ENCODE data around the gene SPTLC1. TPM values are rescaled to one million over a fixed set of nuclear protein-coding genes. Genes with fewer than 3 reads are reported as not detected.
"Not testable (repeated sequence)": the region's sequence is repeated elsewhere in the genome, so short reads cannot be mapped to it uniquely, and the experiment has no call there.

SPTLC1 gene
- polyA plus RNA-seq, 2 of the 4 experiments (the other 2 are of a cell fraction): 63.7 to 122 TPM

DNA sequence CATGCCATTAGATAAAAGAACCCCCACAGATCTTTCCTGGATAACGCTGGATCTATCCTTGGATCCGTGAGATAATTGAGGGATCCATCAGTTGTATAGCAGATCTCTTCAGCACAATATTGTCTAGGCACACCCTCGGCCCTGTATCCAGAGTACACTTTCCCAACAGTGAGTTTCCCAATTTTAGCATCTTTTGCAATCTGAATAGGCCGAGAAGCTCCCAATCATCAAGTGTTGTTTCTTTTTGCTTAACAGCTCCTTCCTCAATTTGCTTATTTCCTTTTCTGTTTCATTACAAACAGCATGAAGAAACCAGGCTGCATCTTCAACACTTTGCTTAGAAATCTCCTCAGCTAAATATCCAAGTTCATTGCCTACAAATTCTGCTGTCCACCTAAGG is 4.4 kb upstream of the SPTLC1 start:
- Histone ChIP-seq H3K4me1 (no peaks in the 10 kb centered on the region), H3K4me3 (no peak overlapping the region), H3K27ac (no peak overlapping the region), H3K4me2 (no peak overlapping the region), H3K9me3 (no peaks in the 10 kb centered on the region)
- no peak for ATAC-seq
- TF ChIP-seq HES2 (IDR thresholded peaks at IDR 0.05): no peak
- FAIRE-seq: no peak
- CTCF ChIA-PET: interaction anchor here (1.2 to 1.3 kb wide), 2 partner anchors 15 to 20 kb away, joined by 4 to 8 read pairs; no protein-coding TSS in a partner anchor
- POLR2A ChIA-PET: no interaction called here
- DNase-seq (ENCODE audit: low read depth in 1 of 2, low spot score in 1 of 2): no peak
- 28% methylated on average over 4 of the region's 4 CpGs for WGBS (ENCODE audit: missing lambda C conversion rate)

- ATAC-seq (no peak), DNase-seq (ENCODE audit: low read depth in 1 of 2, low spot score in 1 of 2) (no peak), FAIRE-seq (no peak)
- H3K4me1 ChIP-seq: 0 out of 3 replicates have a peak, but pooled peaks cover under 1% of the 10 kb centered on the region
- TF ChIP-seq HOXA7 (CRISPR knock-in tag; IDR thresholded peaks at IDR 0.05) (no peak), JUNB (IDR thresholded peaks at IDR 0.05) (no peak), CHD2 (IDR thresholded peaks at IDR 0.05; ENCODE audit: low read length, partially characterized antibody) (no peak), RARB (CRISPR knock-in tag; IDR thresholded peaks at IDR 0.05) (no peak), BHLHE40 (IDR thresholded peaks at IDR 0.05; ENCODE audit: low read depth, low read length) (no peak), FOSB (CRISPR knock-in tag; IDR thresholded peaks at IDR 0.05) (no peak), CBX8 (IDR thresholded peaks at IDR 0.05) (no peak), HOXB13 (CRISPR knock-in tag; IDR thresholded peaks at IDR 0.05; ENCODE audit: low read depth) (no peak), HDAC2 (IDR thresholded peaks at IDR 0.05) (no peak), HEYL (CRISPR knock-in tag; IDR thresholded peaks at IDR 0.05) (no peak), FOXS1 (CRISPR knock-in tag; IDR thresholded peaks at IDR 0.05) (no peak), HES2 (IDR thresholded peaks at IDR 0.05) (no peak), NR3C1 (IDR thresholded peaks at IDR 0.05) (no peak), HMGXB4 (CRISPR knock-in tag; IDR thresholded peaks at IDR 0.05; ENCODE audit: borderline replicate concordance) (no peak)
- TF ChIP-seq, protein P1, sequence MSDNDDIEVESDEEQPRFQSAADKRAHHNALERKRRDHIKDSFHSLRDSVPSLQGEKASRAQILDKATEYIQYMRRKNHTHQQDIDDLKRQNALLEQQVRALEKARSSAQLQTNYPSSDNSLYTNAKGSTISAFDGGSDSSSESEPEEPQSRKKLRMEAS (IDR thresholded peaks at IDR 0.05): no peak
- TF ChIP-seq, protein P2, sequence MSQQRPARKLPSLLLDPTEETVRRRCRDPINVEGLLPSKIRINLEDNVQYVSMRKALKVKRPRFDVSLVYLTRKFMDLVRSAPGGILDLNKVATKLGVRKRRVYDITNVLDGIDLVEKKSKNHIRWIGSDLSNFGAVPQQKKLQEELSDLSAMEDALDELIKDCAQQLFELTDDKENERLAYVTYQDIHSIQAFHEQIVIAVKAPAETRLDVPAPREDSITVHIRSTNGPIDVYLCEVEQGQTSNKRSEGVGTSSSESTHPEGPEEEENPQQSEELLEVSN (IDR thresholded peaks at IDR 0.05; ENCODE audit: borderline replicate concordance, low read depth): no peak
- WGBS (ENCODE audit: missing lambda C conversion rate): 94% methylated on average over 4 of the region's 4 CpGs
- H3K4me3 ChIP-seq: no peak overlapping the region
- no peak overlapping the region for H3K27ac ChIP-seq
- no peak overlapping the region for H3K4me2 ChIP-seq
- ChIA-PET CTCF (interaction anchor here (1.1 kb wide), 1 partner anchor 26 kb away, joined by 3 read pairs; no protein-coding TSS in a partner anchor), POLR2A (no interaction called here)
- no peaks in the 10 kb centered on the region for H3K9me3 ChIP-seq
Measured at GRCh38 chr9:92108122-92108521, 7.1 kb downstream of the SPTLC1 start.

DNA sequence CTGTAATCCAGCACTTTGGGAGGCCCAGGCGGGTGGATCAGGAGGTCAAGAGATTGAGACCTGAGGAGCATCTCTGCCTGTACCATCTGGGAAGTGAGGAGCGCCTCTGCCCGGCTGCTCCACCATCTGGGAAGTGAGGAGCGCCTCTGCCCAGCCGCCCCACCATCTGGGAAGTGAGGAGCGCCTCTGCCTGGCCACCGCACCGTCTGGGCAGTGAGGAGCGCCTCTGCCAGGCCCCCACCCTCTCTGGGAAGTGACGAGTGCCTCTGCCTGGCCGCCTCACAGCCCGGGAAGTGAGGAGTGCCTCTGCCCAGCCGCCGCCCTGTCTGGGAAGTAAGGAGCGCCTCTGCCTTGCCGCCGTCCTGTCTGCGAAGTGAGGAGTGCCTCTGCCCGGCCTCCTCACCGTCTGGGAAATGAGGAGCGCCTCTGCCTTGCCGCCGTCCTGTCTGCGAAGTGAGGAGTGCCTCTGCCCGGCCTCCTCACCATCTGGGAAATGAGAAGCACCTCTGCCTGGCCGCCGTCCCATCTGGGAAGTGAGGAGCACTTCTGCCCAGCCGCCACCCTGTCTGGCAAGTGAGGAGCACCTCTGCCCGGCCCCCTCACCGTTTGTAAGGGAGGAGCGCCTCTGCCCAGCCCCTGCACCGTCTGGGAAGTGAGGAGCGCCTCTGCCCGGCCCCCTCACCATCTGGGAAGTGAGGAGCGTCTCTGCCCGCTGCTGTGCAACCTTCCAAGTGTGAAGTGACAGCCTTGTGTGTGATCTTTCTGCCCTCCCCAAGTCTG is 9.6 kb downstream of the SPTLC1 start:
- not testable (repeated sequence) for FAIRE-seq

GRCh38 chr9:92103601-92104000 is 11.6 kb downstream of the SPTLC1 start:
- H3K27ac ChIP-seq; DNase-seq (ENCODE audit: low read depth in 1 of 2, low spot score in 1 of 2); H3K4me2 ChIP-seq; ATAC-seq; FAIRE-seq; H3K9me3 ChIP-seq; POLR2A ChIA-PET; CTCF ChIA-PET; H3K4me3 ChIP-seq: not testable (repeated sequence)
- 98% methylated on average over 9 of the region's 14 CpGs for WGBS (ENCODE audit: missing lambda C conversion rate)
- H3K4me1 ChIP-seq: peaks cover 13% of the 10 kb centered on the region

More for the DNA sequence above, 9.6 kb downstream of the SPTLC1 start:
- H3K4me2 ChIP-seq; H3K4me1 ChIP-seq; DNase-seq (ENCODE audit: low read depth in 1 of 2, low spot score in 1 of 2); H3K27ac ChIP-seq; POLR2A ChIA-PET; CTCF ChIA-PET; H3K4me3 ChIP-seq; ATAC-seq; H3K9me3 ChIP-seq: not testable (repeated sequence)
- 87% methylated on average over 15 of the region's 36 CpGs for WGBS (ENCODE audit: missing lambda C conversion rate)
